ENCODE data around the gene SNTB2. TPM values are rescaled to one million over a fixed set of nuclear protein-coding genes. Genes with fewer than 3 reads are reported as not detected.

The SNTB2 gene
- total RNA-seq, 2 donors from 2014 or later: 33.7 to 53.0 TPM

DNA sequence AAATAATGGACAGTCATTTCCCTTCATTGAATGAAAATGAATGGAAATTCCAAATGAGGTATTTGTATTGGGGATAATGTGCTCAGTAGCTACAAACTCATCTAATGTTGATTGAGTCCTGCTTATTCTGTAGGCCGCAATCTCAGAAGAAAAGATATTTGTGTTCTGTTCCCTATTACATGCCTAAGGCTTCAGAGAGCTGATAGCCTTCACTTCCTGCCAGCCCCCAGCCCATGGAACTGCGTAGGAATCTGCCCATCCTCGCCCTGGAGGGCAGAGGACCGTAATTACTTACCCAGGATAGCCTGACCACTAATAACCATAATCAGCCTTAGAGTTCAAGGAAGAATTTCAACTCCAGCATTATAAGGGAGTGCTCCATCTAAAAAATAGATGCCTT lies 17.9 kb upstream of the SNTB2 start:
- Histone ChIP-seq H3K36me3 (no peaks in the 10 kb centered on the region), H3K4me3 (no peak overlapping the region), H3K4me1 (replicated peaks) (no peaks in the 10 kb centered on the region), H3K27me3 (replicated peaks; ENCODE audit: insufficient read depth) (no peaks in the 10 kb centered on the region), H3K27ac (no peak overlapping the region), H3K9me3 (no peaks in the 10 kb centered on the region)
- whole genome bisulfite sequencing: 92% methylated on average over 4 of the region's 4 CpGs
- TF ChIP-seq POLR2A (IDR thresholded peaks at IDR 0.05): no peak
- intact Hi-C loops (cut with DNase I): no loop called here
- DNase-seq (ENCODE audit: low spot score): no peak

DNA sequence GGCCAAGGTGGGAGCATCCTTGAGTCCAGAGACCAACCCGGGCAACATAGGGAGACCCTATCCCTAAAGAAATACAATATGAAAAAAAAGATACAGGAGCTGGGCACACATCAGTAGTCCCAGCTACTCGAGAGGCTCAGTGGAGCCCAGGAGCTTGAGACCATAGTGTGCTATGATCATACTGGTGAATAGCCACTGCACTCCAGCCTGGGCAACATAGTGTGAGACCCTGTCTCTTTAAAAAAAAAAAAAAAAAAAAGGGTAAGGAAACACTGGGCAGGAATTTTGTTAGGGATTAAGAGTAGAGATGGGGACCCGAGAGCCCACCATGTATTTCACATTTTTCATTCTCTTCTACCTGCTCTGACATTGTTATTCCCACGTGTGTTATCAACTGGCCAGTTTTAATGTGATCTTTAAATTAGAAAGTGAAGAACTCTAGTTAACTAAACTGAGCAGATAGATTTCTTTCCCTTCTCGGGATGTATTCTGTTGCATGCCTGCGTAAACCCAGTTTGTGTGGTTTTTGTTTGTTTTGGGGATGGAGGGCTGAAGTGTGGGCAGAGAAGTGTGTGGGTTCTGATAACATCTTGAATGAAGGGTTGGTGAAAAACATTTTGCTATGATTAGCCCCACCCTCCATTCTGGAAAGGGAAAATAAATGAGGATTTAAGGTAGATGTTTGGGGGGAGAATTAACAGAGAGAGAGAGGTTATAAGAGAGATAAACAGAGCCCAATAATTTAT lies 17.2 kb upstream of the SNTB2 start:
- H3K36me3 ChIP-seq: no peaks in the 10 kb centered on the region
- H3K27ac ChIP-seq: no peak overlapping the region
- H3K9me3 ChIP-seq: no peaks in the 10 kb centered on the region
- WGBS: 61% methylated on average over 6 of the region's 6 CpGs
- intact Hi-C loops (cut with DNase I): no loop called here
- TF ChIP-seq, protein P1, sequence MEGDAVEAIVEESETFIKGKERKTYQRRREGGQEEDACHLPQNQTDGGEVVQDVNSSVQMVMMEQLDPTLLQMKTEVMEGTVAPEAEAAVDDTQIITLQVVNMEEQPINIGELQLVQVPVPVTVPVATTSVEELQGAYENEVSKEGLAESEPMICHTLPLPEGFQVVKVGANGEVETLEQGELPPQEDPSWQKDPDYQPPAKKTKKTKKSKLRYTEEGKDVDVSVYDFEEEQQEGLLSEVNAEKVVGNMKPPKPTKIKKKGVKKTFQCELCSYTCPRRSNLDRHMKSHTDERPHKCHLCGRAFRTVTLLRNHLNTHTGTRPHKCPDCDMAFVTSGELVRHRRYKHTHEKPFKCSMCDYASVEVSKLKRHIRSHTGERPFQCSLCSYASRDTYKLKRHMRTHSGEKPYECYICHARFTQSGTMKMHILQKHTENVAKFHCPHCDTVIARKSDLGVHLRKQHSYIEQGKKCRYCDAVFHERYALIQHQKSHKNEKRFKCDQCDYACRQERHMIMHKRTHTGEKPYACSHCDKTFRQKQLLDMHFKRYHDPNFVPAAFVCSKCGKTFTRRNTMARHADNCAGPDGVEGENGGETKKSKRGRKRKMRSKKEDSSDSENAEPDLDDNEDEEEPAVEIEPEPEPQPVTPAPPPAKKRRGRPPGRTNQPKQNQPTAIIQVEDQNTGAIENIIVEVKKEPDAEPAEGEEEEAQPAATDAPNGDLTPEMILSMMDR (IDR thresholded peaks at IDR 0.05): no peak
- TF ChIP-seq POLR2AphosphoS5 (IDR thresholded peaks at IDR 0.05) (no peak), POLR2A (IDR thresholded peaks at IDR 0.05) (no peak)
- no peak for DNase-seq (ENCODE audit: low spot score)
- no peaks in the 10 kb centered on the region for H3K4me1 ChIP-seq (replicated peaks)
- no peak overlapping the region for H3K4me3 ChIP-seq
- no peaks in the 10 kb centered on the region for H3K27me3 ChIP-seq (replicated peaks; ENCODE audit: insufficient read depth)

DNA sequence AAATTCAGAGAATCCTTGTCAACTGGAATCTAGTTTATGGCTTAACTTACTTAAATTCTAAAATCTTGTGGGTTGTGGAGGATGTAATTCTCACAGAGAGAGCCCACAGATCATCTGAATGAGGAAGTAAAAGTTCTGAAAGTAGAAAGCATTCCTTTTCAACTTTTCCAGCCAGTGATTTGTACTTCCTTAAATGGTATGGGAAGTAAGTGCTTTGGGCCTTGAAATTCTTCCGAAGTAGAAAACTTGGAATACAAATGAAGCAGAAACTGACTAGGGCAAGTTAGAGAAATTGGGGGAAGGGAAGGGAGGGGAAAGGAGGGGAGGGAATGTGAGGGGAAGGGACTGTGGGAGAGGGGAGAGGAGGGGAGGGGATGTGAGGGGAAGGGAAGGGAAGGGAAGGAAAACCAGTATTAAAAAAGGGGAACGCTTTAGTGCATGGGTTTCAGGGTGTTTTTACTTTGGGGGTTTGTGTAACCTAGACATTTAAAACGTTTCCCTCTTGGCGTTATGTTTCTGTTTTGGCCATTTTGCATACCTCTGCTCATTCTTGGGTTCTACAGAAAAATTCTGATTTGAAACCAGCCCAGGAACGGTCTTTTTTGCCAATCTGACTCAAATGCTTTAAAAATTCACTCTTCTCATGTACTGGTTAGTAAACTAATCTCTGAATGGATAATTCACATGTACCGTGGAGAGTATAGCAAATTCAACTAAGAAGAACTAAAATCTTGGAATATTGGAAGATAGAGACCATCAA lies 15.5 kb upstream of the SNTB2 start:
- Histone ChIP-seq H3K4me1 (replicated peaks) (no peaks in the 10 kb centered on the region), H3K9me3 (no peaks in the 10 kb centered on the region), H3K27me3 (replicated peaks; ENCODE audit: insufficient read depth) (no peaks in the 10 kb centered on the region), H3K36me3 (no peaks in the 10 kb centered on the region), H3K27ac (peak overlapping the region in 1 of 2 donors; percentile 34), H3K4me3 (no peak overlapping the region)
- intact Hi-C loops (cut with DNase I): no loop called here
- 53% methylated on average over 6 of the region's 6 CpGs for WGBS
- no peak for DNase-seq (ENCODE audit: low spot score)
- TF ChIP-seq, protein P1 (IDR thresholded peaks at IDR 0.05): no peak
- TF ChIP-seq POLR2A (IDR thresholded peaks at IDR 0.05) (no peak), POLR2AphosphoS5 (IDR thresholded peaks at IDR 0.05) (no peak)

DNA sequence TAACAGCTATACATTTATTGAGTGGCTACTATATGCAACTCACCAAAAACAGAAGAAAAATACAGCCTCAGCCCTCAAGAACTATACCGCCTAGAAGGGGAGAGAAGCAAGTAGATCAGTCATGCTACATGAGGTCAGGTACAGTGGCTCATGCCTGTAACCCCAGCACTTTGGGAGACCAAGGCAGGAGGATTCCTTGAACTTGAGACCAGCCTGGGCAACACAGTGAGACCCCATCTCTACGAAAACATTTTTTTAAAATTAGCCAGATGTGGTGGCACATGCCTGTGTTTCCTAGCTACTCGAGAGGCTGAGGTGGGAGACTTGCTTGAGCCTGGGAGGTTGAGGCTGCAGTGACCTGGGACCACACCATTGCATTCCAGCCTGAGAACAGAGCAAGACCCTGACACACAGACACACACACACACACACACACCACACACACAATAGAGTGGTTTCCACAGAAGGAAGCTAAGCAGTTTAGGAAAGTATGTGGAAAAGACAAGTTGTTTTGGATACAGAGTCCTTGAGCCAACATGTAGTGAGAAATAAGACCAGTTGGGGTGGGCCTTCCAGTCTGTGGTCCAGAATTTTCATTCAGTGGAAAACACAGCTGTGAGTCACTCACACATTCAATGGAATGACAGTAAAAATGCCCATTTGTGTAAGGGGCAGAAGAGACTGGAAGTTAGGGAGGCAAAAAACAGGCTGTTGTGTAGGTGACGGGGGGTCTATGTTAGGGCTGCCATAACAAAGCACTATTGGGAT lies 10.7 kb upstream of the SNTB2 start:
- H3K4me3 ChIP-seq: no peak overlapping the region
- H3K27me3 ChIP-seq (replicated peaks; ENCODE audit: insufficient read depth): no peaks in the 10 kb centered on the region
- no peaks in the 10 kb centered on the region for H3K36me3 ChIP-seq
- DNase-seq (ENCODE audit: low spot score): no peak
- intact Hi-C loops (cut with DNase I): no loop called here
- TF ChIP-seq POLR2A (IDR thresholded peaks at IDR 0.05) (no peak), POLR2AphosphoS5 (IDR thresholded peaks at IDR 0.05) (no peak)
- TF ChIP-seq, protein P1 (IDR thresholded peaks at IDR 0.05): no peak
- H3K4me1 ChIP-seq (replicated peaks): peaks cover 4% of the 10 kb centered on the region
- WGBS: 93% methylated on average over 4 of the region's 4 CpGs
- no peak overlapping the region for H3K27ac ChIP-seq
- no peaks in the 10 kb centered on the region for H3K9me3 ChIP-seq

DNA sequence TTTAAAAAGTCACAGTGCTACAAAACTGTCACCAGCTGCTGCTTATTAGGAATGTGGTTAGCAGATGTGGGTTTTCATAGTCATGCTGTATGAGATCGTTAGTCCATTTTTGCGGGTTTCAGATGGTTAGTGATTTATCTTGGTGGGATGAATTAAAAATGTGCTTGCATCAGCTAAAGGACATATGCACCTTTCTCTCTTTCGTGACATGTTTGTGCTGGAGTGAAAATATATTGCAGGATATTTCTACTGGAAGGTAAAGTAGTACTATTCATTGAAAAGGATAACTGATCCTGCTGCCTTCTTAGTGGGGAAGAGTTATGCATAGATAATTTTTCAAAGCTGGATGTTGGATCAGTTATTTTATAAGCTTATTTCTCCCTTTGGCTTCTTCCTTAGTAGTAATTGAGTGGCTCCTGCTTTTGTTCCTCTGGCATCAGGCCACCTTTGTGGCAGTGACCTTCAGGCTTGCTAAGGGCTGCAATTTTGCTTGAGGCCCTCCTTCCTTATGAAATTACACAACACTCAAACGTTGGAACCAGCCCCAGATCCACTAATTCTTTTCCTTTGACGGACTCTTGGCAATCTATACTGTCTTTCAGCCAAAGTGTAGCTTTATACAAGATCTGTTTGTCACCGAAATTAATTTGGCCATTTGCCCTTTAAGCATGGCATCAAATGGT lies 7.5 kb upstream of the SNTB2 start:
- WGBS: 4% methylated on average over 6 of the region's 6 CpGs
- Histone ChIP-seq H3K9me3 (no peaks in the 10 kb centered on the region), H3K4me3 (no peak overlapping the region), H3K36me3 (no peaks in the 10 kb centered on the region), H3K4me1 (replicated peaks) (peaks cover 4% of the 10 kb centered on the region), H3K27me3 (replicated peaks; ENCODE audit: insufficient read depth) (no peaks in the 10 kb centered on the region), H3K27ac (peak overlapping the region; percentile 42 to 46)
- peak; percentile 88 for DNase-seq (ENCODE audit: low spot score)
- intact Hi-C loops (cut with DNase I): loop anchor here (10.0 kb wide), 1 partner anchor 65 kb away; no protein-coding TSS in a partner anchor
- peak; percentile 91 for TF ChIP-seq POLR2AphosphoS5 (IDR thresholded peaks at IDR 0.05)
- TF ChIP-seq, protein P1 (IDR thresholded peaks at IDR 0.05): no peak

Data from prostate gland (tissue), 2 donors.